Left ventricle myocardium inferior (tissue), 1 donor: ENCODE measurements around the gene XYLT1. TPM values are rescaled to one million over a fixed set of nuclear protein-coding genes. Genes with fewer than 3 reads are reported as not detected.

Source experiments
- DNase-seq: peaks from one replicate; pipeline ENCODE4 v3.0.0-alpha.2; 2020
- H3K27ac ChIP-seq: fragments of 200-600 bp; replicated peaks from 2 replicates; pipeline ENCODE4 v1.8.0; 2021
- H3K27me3 ChIP-seq: fragments of 200-600 bp; 2 replicates; pipeline ENCODE4 v1.8.0; 2021; ENCODE audit warnings: low read depth
- H3K36me3 ChIP-seq: fragments of 200-600 bp; 2 replicates; pipeline ENCODE4 v1.8.0; 2021
- H3K4me1 ChIP-seq: fragments of 200-600 bp; 2 replicates; pipeline ENCODE4 v1.8.0; 2021
- H3K4me3 ChIP-seq: fragments of 200-600 bp; 2 replicates; pipeline ENCODE4 v1.8.0; 2021; ENCODE audit warnings: mild to moderate bottlenecking, moderate library complexity
- H3K9me3 ChIP-seq: fragments of 200-600 bp; replicated peaks from 2 replicates; pipeline ENCODE4 v1.8.0; 2021
- CTCF ChIP-seq: fragments of 200-600 bp; IDR thresholded peaks from 2 replicates; pipeline ENCODE4 v1.8.0; 2021; ENCODE audit warnings: antibody characterized with exemption, mild to moderate bottlenecking, borderline replicate concordance
- intact Hi-C: fragments of 100-400 bp; cut with micrococcal nuclease; formaldehyde crosslinking; loops from one replicate; pipeline ENCODE4 v1.11.0; 2022
- total RNA-seq: library from RNA; stranded (reverse); fragmentation: NEBNext Ultra II Directional; extraction: Animal tissue kit (Norgen Biotek cat#: 25700); gene quantifications from one replicate; pipeline ENCODE4 v1.2.1, GENCODE V29; 2021
- donor health status: DM: no; HTN: yes; CAD: no; lungs with severe emphysema.

XYLT1 gene
- total RNA-seq, 1 donor from 2014 or later: 1.4 TPM

GRCh38 chr16:17347624-17348023 is 123.1 kb downstream of the XYLT1 start:
- DNase-seq: peak; percentile 53
- H3K27me3 ChIP-seq: no peaks in the 10 kb centered on the region
- peak overlapping the region; percentile 70 for H3K27ac ChIP-seq
- peaks cover 54% of the 10 kb centered on the region for H3K4me1 ChIP-seq
- H3K4me3 ChIP-seq: no peak overlapping the region
- no peak for TF ChIP-seq CTCF
- intact Hi-C loops: no loop called here
- no peaks in the 10 kb centered on the region for H3K9me3 ChIP-seq
- H3K36me3 ChIP-seq: no peaks in the 10 kb centered on the region

- Histone ChIP-seq H3K27me3 (no peaks in the 10 kb centered on the region), H3K27ac (peak overlapping the region; percentile 70), H3K4me3 (no peak overlapping the region), H3K36me3 (no peaks in the 10 kb centered on the region), H3K9me3 (no peaks in the 10 kb centered on the region), H3K4me1 (peaks cover 54% of the 10 kb centered on the region)
- DNase-seq: no peak
- TF ChIP-seq CTCF: no peak
- intact Hi-C loops: no loop called here
Observed at GRCh38 chr16:17346621-17347569, 123.9 kb downstream of the XYLT1 start.

- Histone ChIP-seq H3K4me1 (peaks cover 58% of the 10 kb centered on the region), H3K4me3 (no peak overlapping the region), H3K27me3 (no peaks in the 10 kb centered on the region), H3K27ac (peak overlapping the region; percentile 53), H3K9me3 (no peaks in the 10 kb centered on the region), H3K36me3 (no peaks in the 10 kb centered on the region)
- peak; percentile 46 for DNase-seq
- intact Hi-C loops: no loop called here
- TF ChIP-seq CTCF: no peak
Observed at GRCh38 chr16:17345043-17345442, 125.7 kb downstream of the XYLT1 start.

GRCh38 chr16:17343728-17344127 is 127.0 kb downstream of the XYLT1 start:
- no peaks in the 10 kb centered on the region for H3K9me3 ChIP-seq
- no peaks in the 10 kb centered on the region for H3K36me3 ChIP-seq
- intact Hi-C loops: no loop called here
- no peak overlapping the region for H3K4me3 ChIP-seq
- peaks cover 58% of the 10 kb centered on the region for H3K4me1 ChIP-seq
- no peak for TF ChIP-seq CTCF
- DNase-seq: no peak
- no peaks in the 10 kb centered on the region for H3K27me3 ChIP-seq
- H3K27ac ChIP-seq: peak overlapping the region; percentile 51

- Histone ChIP-seq H3K27ac (no peak overlapping the region), H3K9me3 (no peaks in the 10 kb centered on the region), H3K4me1 (peaks cover 56% of the 10 kb centered on the region), H3K27me3 (no peaks in the 10 kb centered on the region), H3K36me3 (no peaks in the 10 kb centered on the region), H3K4me3 (no peak overlapping the region)
- TF ChIP-seq CTCF: no peak
- DNase-seq: no peak
- intact Hi-C loops: no loop called here
Observed at GRCh38 chr16:17343028-17343427, 127.7 kb downstream of the XYLT1 start.
